ENCODE data around the gene CENPQ. TPM values are rescaled to one million over a fixed set of nuclear protein-coding genes. Genes with fewer than 3 reads are reported as not detected.

CENPQ gene
- total RNA-seq, 1 experiment from 2014 or later: 16.5 TPM

DNA sequence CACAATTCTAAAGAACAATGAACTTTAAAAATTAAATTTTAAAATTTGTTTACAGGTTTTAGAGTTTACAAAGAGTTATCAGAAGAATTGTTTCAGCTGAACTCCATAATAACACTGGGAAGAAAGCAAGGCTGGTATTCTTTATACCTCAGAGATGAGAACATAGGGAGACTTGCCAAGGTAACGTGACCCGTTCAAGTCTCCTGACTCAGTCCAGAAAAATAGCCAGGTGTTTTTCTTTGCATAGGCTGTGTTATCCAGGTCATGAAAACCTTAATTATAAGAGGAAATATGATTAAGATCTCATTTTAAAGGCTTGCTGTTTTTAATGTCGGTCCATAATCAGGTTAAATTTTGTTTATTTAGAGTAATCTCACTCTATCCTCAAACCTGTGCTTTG, 78.8 kb downstream of the CENPQ start:
- no peak for DNase-seq

More for the DNA sequence above, 78.8 kb downstream of the CENPQ start:
- Histone ChIP-seq H3K36me3 (replicated peaks; ENCODE audit: control insufficient read depth, insufficient read depth, low read length) (no peaks in the 10 kb centered on the region), H3K27me3 (ENCODE audit: control insufficient read depth, insufficient read depth, low read length) (no peaks in the 10 kb centered on the region; the same call in 1 of the 2 replicates), H3K4me3 (ENCODE audit: insufficient read depth, low read depth, low read length) (no peak overlapping the region)

Other genes starting within 250 kb of the CENPQ start
- gene MMUT, start 117 bp upstream of the CENPQ start, total RNA-seq (2014; rRNA removed; shearing (Covaris generic)): 12.5 and 15.0 TPM in 2 replicates
- gene GLYATL3, start 36.6 kb downstream of the CENPQ start, total RNA-seq (2014; rRNA removed; shearing (Covaris generic)): not detected in 2 replicates
- gene C6orf141, start 87.3 kb downstream of the CENPQ start, total RNA-seq (2014; rRNA removed; shearing (Covaris generic)): 7.5 and 8.7 TPM in 2 replicates
- gene RHAG, start 173.5 kb downstream of the CENPQ start, total RNA-seq (2014; rRNA removed; shearing (Covaris generic)): 0.07 TPM in 1 of 2 replicates, not detected in the other